Measurements from ENCODE around the gene CAMSAP1. TPM values are rescaled to one million over a fixed set of nuclear protein-coding genes. Genes with fewer than 3 reads are reported as not detected.

The CAMSAP1 gene
- total and polyA plus RNA-seq, 2 of the 4 experiments (the other 2 are of a cell fraction): 8.2 to 19.5 TPM

DNA sequence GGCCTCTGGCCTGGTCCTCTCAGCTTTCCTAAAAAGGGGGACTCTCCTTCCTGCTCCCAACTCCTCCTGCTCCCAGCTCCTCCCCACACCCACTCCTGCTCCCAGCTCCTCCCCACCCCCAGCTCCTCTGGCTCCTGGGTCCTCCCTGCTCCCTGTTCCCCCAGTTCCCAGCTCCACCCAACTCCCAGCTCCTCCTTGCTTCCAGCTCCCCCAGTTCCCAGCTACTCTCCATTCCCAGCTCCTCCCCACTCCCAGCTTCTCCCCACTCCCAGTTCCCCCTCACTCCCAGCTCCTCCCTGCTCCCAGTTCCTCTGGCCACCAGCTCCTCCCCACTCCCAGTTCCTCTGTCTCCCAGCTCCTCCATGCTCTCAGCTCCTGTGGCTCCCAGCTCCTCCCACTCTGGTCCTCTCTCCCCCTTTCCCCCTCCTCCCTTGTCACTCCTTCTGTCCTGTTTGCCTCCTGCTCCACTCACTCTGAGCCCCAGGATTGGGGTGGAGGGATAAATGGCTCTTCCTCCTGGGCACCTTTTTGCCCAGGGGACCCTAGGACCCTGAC lies 129.6 kb downstream of the CAMSAP1 start:
- H2AK9ac ChIP-seq (replicated peaks; ENCODE audit: low read depth, low read length, poor library complexity): no peak overlapping the region
- in situ Hi-C loops (cut with MboI; ENCODE audit: low sequenced_read_pairs) (no loop called here), dilution Hi-C loops (cut with HindIII; ENCODE audit: low sequenced_read_pairs, unreplicated experiment) (no loop called here), intact Hi-C loops (cut with micrococcal nuclease) (no loop called here)
- no peak overlapping the region for H4K8ac ChIP-seq (ENCODE audit: low read depth in 2 of 2, low read length in 2 of 2)
- H4K91ac ChIP-seq (ENCODE audit: insufficient read depth, low read depth, low read length): no peak overlapping the region
- no TSS peak for BruUV-seq (replicated peaks)
- H4K5ac ChIP-seq (ENCODE audit: low read depth, low read length): no peak overlapping the region
- CTCF ChIA-PET: no interaction called here
- H3K4me3 ChIP-seq (ENCODE audit: insufficient read depth, low read depth, low read length): no peak overlapping the region
- no peaks in the 10 kb centered on the region for H3K9me3 ChIP-seq (ENCODE audit: control insufficient read depth, insufficient read depth, low read length)
- no peak overlapping the region for H2BK120ac ChIP-seq (ENCODE audit: low read depth, low read length)
- H3K23ac ChIP-seq (ENCODE audit: low read depth, low read length): no peak overlapping the region
- TF ChIP-seq RCOR1 (IDR thresholded peaks at IDR 0.05; ENCODE audit: insufficient replicate concordance, low read length) (no peak), FOS (IDR thresholded peaks at IDR 0.05; ENCODE audit: low read depth, low read length) (no peak), CEBPB (IDR thresholded peaks at IDR 0.05; ENCODE audit: low read depth, low read length) (no peak), CHD1 (IDR thresholded peaks at IDR 0.05; ENCODE audit: low read depth, low read length) (no peak), BHLHE40 (IDR thresholded peaks at IDR 0.05; ENCODE audit: low read depth, low read length) (no peak), RFX5 (IDR thresholded peaks at IDR 0.05; ENCODE audit: low read depth, low read length) (no peak), RAD21 (IDR thresholded peaks at IDR 0.05; ENCODE audit: low read length) (no peak), MAFK (IDR thresholded peaks at IDR 0.05; ENCODE audit: low read depth, low read length) (no peak)
- TF ChIP-seq, protein P1, sequence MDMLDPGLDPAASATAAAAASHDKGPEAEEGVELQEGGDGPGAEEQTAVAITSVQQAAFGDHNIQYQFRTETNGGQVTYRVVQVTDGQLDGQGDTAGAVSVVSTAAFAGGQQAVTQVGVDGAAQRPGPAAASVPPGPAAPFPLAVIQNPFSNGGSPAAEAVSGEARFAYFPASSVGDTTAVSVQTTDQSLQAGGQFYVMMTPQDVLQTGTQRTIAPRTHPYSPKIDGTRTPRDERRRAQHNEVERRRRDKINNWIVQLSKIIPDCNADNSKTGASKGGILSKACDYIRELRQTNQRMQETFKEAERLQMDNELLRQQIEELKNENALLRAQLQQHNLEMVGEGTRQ (IDR thresholded peaks at IDR 0.05; ENCODE audit: low read depth, low read length): no peak
- no peak overlapping the region for H2BK20ac ChIP-seq (ENCODE audit: low read depth, low read length)
- peaks cover 5% of the 10 kb centered on the region; the same call in 1 of the 2 replicates for H3K9me1 ChIP-seq (ENCODE audit: insufficient read depth, low read length)
- H2BK5ac ChIP-seq (ENCODE audit: low read depth, low read length, poor library complexity, severe bottlenecking): no peak overlapping the region
- no peak overlapping the region for H3K27ac ChIP-seq (ENCODE audit: insufficient read depth, low read length)
- H2AK5ac ChIP-seq (ENCODE audit: low read depth, low read length): no peak overlapping the region
- no peaks in the 10 kb centered on the region for H3K4me1 ChIP-seq (ENCODE audit: control insufficient read depth, insufficient read depth, low read length)
- peaks cover 14% of the 10 kb centered on the region; the same call in 1 of the 2 replicates for H3K27me3 ChIP-seq (ENCODE audit: control insufficient read depth, insufficient read depth, low read length)
- no peak overlapping the region for H2AFZ ChIP-seq (replicated peaks; ENCODE audit: low read length, poor library complexity)
- H3K36me3 ChIP-seq (ENCODE audit: control insufficient read depth, insufficient read depth, low read length): no peaks in the 10 kb centered on the region
- H3K4ac ChIP-seq (ENCODE audit: low read depth, low read length): no peak overlapping the region
- no peak overlapping the region for H3K18ac ChIP-seq (ENCODE audit: low read depth, low read length)
- POLR2A ChIA-PET (ENCODE audit: unreplicated experiment): no interaction called here
- no peaks in the 10 kb centered on the region for H3K79me1 ChIP-seq (ENCODE audit: low read depth in 1 of 2, low read length in 2 of 2)
- H3K56ac ChIP-seq (ENCODE audit: extremely low read depth, insufficient read depth, low read length): no peak overlapping the region
- H2BK15ac ChIP-seq (ENCODE audit: low read depth, low read length): no peak overlapping the region
- H3K9ac ChIP-seq (ENCODE audit: low read depth, low read length): no peak overlapping the region
- ATAC-seq (ENCODE audit: low read depth): no peak
- H3K4me2 ChIP-seq (ENCODE audit: low read depth, low read length): no peak overlapping the region
- no peak overlapping the region for H3K14ac ChIP-seq (replicated peaks; ENCODE audit: low read depth, low read length)
- H4K20me1 ChIP-seq (ENCODE audit: insufficient read depth, low read length): no peaks in the 10 kb centered on the region
- DNase-seq: no peak

Measured in IMR-90 (cell line).